Effector CD4-positive, alpha-beta T cell (primary cell): Measurements from ENCODE around the gene PDCL2.

Experiments
- DNase-seq: peaks from one replicate; pipeline ENCODE4 v3.0.0-alpha.2; 2020

PDCL2 gene

DNA sequence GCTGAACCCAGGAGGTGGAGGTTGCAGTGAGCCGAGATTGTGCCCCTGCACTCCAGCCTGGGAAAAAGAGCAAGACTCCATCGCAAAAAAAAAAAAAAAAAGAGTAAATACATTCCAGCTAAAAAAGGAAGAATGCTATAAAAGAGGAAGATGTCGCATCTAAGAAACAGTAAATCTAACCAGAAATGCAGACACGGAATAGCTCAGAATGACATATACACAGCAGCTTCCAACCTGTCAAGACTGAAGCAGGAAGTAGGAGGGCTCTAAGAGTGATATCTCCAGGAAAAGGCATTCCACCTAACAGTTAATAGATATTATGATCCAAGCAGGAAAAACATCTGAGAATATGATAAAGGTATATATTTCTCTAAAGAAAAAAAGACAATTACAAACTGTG lies 61.4 kb downstream of the PDCL2 start:
- DNase-seq: no peak

DNA sequence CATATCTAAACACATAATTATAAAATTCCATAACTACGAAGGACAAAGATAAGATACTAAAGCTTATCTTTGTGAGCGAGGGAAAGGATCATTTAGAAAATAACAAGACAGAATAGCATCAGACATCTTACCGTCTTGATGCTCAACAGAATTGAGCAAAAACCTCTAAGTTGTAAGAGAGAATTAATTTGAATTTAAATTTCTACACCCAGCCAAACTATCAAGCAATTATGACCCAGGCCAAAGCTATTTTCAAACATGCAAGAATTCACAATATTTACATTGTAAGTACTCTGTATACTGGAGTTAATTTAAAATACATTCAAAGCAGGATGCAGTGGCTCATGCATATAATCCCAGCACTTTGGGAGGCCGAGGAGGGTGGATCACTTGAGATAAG lies 61.9 kb downstream of the PDCL2 start:
- DNase-seq: no peak

DNA sequence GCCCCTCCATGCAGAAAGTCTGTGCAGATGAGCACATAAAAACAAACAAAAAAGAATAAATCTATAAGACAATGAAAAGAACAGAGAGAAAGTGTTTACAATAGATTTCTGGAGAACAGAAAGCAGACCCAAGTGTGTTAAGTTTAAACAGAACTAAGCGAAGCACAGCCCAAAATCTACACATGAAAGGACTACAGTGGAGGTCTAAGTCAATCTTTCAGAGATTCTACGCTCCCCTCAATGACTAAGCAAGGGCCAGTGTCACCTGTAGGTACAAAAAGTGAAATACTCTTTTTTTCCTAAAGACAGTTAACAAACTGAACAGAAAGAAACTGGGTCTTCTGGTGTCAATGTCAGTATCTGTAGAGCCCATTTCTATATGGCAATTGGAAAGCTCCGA lies 63.6 kb downstream of the PDCL2 start:
- no peak for DNase-seq

DNA sequence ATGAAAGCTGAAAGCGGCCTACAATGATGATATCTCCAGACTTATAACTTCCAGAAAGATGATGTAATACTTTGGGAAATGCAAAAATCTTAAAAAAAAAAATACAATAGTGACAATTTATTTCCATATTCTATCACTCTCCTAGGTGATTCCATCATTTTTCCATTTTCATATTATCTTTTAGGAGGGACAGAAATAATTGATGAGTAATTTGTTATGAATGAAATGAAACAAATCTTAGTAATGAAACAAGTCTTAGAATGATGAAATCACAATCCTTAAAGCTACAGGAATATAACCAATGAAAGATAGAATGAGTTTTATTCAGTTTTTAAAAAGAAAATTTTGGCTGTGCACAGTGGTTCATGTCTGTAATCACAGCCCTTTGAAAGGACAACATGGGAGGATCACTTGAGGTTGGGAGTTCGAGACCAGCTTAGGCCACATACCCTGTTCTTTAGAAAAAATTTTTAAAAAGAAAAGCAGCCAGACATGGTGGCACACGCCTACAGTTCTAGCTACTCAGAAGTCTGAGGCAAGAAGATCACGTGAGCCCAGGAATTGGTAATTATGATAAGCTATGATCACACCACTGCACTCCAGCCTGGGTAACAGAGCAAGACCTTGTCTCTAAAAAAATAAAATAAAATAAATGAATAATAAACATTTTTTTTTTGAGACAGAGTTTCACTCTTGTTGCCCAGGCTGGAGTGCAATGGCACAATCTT lies 67.0 kb downstream of the PDCL2 start:
- DNase-seq: no peak

GRCh38 chr4:55518442-55518841 lies 73.6 kb downstream of the PDCL2 start:
- no peak for DNase-seq

DNA sequence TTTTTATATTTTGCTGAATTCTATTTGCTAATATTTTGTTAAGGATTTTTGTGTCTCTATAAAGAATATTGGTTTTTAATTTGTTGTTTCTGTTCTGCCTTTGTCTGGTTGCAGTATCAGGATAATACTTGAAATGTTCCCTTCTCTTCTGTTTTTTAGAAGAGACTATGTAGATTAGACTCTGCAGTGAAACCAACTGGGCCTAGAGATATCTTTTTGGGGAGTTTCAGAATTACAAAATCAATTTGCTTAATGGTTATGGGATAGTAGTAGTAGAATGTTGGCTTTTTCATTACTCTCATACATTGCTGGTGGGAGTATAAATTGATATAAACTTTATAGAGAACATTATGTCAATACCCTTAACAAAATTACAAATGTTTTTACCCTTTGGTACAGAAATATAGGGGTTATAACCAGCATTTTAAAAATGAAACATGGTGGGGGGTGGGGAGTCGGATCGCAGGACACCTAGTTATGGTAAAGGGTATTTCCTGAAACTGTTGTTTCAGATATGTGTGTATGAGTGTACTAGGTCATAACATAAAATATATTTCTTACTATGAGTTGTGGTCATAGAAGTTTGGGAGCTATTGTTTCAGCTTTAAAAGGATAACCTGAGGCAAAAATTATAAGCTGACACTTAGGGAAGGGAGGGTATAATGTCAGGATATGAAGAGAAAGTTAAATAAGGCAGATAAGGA lies 74.4 kb downstream of the PDCL2 start:
- no peak for DNase-seq

DNA sequence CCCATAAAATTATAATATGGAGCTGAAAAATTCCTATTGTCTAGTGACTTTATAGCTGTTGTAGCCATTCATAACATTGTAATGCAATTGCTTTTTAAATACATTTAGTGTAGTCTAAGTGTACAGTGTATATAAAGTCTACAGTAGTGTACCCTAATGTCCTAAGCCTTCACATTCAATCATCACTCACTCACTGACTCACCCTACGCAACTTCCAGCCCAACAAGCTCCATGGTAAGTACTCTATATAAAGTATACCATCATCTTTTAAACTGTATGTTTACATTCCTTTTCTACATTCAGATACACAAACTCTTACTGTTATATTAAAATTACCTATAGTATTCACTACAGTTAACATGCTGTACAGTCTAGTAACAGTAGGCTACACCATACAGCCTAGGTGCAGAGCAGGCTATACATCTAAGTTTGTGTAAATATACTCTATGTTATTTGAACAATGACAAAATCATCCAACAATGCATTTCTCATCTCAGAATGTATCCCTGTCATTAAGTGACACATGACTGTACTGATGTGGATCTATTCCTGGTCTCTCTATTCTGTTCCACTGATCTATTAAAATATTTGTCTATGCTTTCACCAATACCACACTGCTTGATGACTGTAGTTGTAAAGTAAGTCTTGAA lies 79.0 kb downstream of the PDCL2 start:
- no peak for DNase-seq

- DNase-seq: no peak
Observed at GRCh38 chr4:55512077-55512476, 80.0 kb downstream of the PDCL2 start.

GRCh38 chr4:55510685-55511084 lies 81.4 kb downstream of the PDCL2 start:
- no peak for DNase-seq

GRCh38 chr4:55509266-55509665 lies 82.8 kb downstream of the PDCL2 start:
- no peak for DNase-seq

DNA sequence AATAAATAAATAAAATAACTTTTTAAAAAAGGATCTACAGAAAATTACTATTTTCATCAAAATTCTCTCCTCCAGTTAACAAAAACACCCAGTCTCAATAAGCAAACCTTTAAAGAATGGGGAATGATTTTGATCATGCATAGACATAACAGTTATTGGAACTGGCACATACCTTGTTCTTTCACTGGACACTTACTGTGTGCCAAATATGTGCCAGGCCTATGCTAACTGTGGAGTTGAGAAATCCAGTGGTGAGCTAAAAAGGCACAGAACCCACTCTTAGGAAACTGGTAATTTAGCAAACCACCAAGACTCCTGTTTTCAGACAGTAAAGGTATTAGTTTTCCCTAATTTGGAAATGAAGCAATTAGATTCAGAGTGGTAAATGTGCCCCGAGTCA lies 84.4 kb downstream of the PDCL2 start:
- no peak for DNase-seq
